Measurements from ENCODE around the gene SUN1. TPM values are rescaled to one million over a fixed set of nuclear protein-coding genes. Genes with fewer than 3 reads are reported as not detected.

SUN1 gene, protein sequence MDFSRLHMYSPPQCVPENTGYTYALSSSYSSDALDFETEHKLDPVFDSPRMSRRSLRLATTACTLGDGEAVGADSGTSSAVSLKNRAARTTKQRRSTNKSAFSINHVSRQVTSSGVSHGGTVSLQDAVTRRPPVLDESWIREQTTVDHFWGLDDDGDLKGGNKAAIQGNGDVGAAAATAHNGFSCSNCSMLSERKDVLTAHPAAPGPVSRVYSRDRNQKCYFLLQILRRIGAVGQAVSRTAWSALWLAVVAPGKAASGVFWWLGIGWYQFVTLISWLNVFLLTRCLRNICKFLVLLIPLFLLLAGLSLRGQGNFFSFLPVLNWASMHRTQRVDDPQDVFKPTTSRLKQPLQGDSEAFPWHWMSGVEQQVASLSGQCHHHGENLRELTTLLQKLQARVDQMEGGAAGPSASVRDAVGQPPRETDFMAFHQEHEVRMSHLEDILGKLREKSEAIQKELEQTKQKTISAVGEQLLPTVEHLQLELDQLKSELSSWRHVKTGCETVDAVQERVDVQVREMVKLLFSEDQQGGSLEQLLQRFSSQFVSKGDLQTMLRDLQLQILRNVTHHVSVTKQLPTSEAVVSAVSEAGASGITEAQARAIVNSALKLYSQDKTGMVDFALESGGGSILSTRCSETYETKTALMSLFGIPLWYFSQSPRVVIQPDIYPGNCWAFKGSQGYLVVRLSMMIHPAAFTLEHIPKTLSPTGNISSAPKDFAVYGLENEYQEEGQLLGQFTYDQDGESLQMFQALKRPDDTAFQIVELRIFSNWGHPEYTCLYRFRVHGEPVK
- 60.4 TPM for polyA plus RNA-seq (2012; ENCODE audit: low read depth, missing spikeins)

- peak; percentile 77 for FAIRE-seq
- DNase-seq (ENCODE audit: insufficient read length, low spot score) = peak; percentile 49
- TF ChIP-seq PAX5 (IDR thresholded peaks at IDR 0.05; ENCODE audit: insufficient read depth, low read length, severe bottlenecking) = no peak
- TF ChIP-seq POLR2AphosphoS5 (IDR thresholded peaks at IDR 0.05; ENCODE audit: low read depth, low read length) = no peak
- no peak for TF ChIP-seq TAF1 (IDR thresholded peaks at IDR 0.05; ENCODE audit: low read depth, low read length)
- TF ChIP-seq POU2F2 (IDR thresholded peaks at IDR 0.05; ENCODE audit: low read depth, low read length) = no peak
- TF ChIP-seq SPI1 (IDR thresholded peaks at IDR 0.05; ENCODE audit: low read depth, low read length) = no peak
- TF ChIP-seq POLR2A (IDR thresholded peaks at IDR 0.05; ENCODE audit: low read depth, low read length) = no peak
Observed at GRCh38 chr7:832167-832967, at the start of gene SUN1. Gene SUN1, plus strand, starts transcription at chr7:832476. Its CDS starts 49 bp downstream, at chr7:832525.

DNA sequence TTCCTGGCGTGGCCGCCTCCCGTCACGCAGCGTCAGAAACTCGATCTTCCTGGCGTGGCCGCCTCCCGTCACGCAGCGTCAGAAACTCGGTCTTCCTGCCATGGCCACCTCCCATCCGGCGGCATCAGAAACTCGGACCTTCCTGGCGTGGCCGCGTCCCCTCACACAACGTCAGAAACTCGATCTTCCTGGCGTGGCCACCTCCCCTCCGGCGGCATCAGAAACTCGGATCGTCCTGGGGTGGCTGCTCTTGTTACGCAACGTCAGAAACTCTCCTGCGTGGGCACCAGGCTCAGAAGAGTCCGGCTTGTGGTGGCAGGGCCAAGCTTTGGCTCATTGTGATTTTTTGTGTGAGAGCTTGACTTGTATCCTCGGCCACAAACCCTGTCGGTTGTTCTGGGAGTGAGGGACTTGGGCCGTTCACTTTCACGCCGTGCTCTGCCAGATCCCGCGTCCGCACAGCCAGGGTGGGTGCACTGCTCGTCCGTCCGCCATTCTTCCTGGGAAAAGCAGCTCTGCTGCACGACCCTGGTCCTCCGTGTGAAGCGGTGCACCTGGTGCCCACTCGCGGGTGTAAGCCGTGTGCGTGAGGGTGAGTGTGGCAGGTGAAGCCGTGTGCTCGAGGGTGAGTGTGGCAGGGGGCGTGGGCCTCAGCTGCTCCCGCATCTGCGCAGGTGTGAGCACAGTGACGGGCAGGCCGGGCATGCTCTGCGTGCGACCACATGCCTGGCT is 49.4 kb upstream of the SUN1 start:
- DNase-seq (ENCODE audit: insufficient read length, low spot score) = no peak
- TF ChIP-seq POLR2A (IDR thresholded peaks at IDR 0.05; ENCODE audit: low read depth, low read length) (no peak), TAF1 (IDR thresholded peaks at IDR 0.05; ENCODE audit: low read depth, low read length) (no peak), POU2F2 (IDR thresholded peaks at IDR 0.05; ENCODE audit: low read depth, low read length) (no peak), PAX5 (IDR thresholded peaks at IDR 0.05; ENCODE audit: insufficient read depth, low read length, severe bottlenecking) (no peak), POLR2AphosphoS5 (IDR thresholded peaks at IDR 0.05; ENCODE audit: low read depth, low read length) (no peak), SPI1 (IDR thresholded peaks at IDR 0.05; ENCODE audit: low read depth, low read length) (no peak)
- no peak for FAIRE-seq

GRCh38 chr7:783556-784490 is 48.5 kb upstream of the SUN1 start:
- FAIRE-seq (no peak), DNase-seq (ENCODE audit: insufficient read length, low spot score) (no peak)
- TF ChIP-seq PAX5 (IDR thresholded peaks at IDR 0.05; ENCODE audit: insufficient read depth, low read length, severe bottlenecking) = no peak
- no peak for TF ChIP-seq POU2F2 (IDR thresholded peaks at IDR 0.05; ENCODE audit: low read depth, low read length)
- TF ChIP-seq TAF1 (IDR thresholded peaks at IDR 0.05; ENCODE audit: low read depth, low read length) = no peak
- no peak for TF ChIP-seq SPI1 (IDR thresholded peaks at IDR 0.05; ENCODE audit: low read depth, low read length)
- TF ChIP-seq POLR2A (IDR thresholded peaks at IDR 0.05; ENCODE audit: low read depth, low read length) = no peak
- no peak for TF ChIP-seq POLR2AphosphoS5 (IDR thresholded peaks at IDR 0.05; ENCODE audit: low read depth, low read length)

DNA sequence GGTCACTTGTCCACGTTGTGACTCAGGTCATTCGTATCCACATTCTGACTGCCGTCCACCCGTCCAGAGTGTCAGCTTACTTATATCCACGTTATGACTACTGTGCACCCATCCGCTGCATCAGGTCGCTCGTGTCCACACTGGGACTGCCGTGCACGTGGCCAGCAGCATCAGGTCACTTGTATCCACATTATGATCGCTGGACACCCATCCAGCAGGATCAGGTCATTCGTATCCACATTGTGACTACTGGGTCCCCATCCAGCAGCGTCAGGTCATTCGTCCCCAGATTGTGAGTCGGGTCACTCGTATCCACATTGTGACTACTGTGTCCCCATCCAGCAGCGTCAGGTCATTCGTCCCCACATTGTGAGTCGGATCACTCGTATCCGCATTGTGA is 47.3 kb upstream of the SUN1 start:
- TF ChIP-seq SPI1 (IDR thresholded peaks at IDR 0.05; ENCODE audit: low read depth, low read length) (no peak), POLR2A (IDR thresholded peaks at IDR 0.05; ENCODE audit: low read depth, low read length) (no peak), TAF1 (IDR thresholded peaks at IDR 0.05; ENCODE audit: low read depth, low read length) (no peak), POLR2AphosphoS5 (IDR thresholded peaks at IDR 0.05; ENCODE audit: low read depth, low read length) (no peak), POU2F2 (IDR thresholded peaks at IDR 0.05; ENCODE audit: low read depth, low read length) (no peak), PAX5 (IDR thresholded peaks at IDR 0.05; ENCODE audit: insufficient read depth, low read length, severe bottlenecking) (no peak)
- FAIRE-seq (peak; percentile 57), DNase-seq (ENCODE audit: insufficient read length, low spot score) (no peak)

- FAIRE-seq (no peak), DNase-seq (ENCODE audit: insufficient read length, low spot score) (no peak)
- no peak for TF ChIP-seq TAF1 (IDR thresholded peaks at IDR 0.05; ENCODE audit: low read depth, low read length)
- no peak for TF ChIP-seq SPI1 (IDR thresholded peaks at IDR 0.05; ENCODE audit: low read depth, low read length)
- no peak for TF ChIP-seq POLR2A (IDR thresholded peaks at IDR 0.05; ENCODE audit: low read depth, low read length)
- no peak for TF ChIP-seq PAX5 (IDR thresholded peaks at IDR 0.05; ENCODE audit: insufficient read depth, low read length, severe bottlenecking)
- TF ChIP-seq POU2F2 (IDR thresholded peaks at IDR 0.05; ENCODE audit: low read depth, low read length) = no peak
- no peak for TF ChIP-seq POLR2AphosphoS5 (IDR thresholded peaks at IDR 0.05; ENCODE audit: low read depth, low read length)
Observed at GRCh38 chr7:785416-785815, 46.9 kb upstream of the SUN1 start.

DNA sequence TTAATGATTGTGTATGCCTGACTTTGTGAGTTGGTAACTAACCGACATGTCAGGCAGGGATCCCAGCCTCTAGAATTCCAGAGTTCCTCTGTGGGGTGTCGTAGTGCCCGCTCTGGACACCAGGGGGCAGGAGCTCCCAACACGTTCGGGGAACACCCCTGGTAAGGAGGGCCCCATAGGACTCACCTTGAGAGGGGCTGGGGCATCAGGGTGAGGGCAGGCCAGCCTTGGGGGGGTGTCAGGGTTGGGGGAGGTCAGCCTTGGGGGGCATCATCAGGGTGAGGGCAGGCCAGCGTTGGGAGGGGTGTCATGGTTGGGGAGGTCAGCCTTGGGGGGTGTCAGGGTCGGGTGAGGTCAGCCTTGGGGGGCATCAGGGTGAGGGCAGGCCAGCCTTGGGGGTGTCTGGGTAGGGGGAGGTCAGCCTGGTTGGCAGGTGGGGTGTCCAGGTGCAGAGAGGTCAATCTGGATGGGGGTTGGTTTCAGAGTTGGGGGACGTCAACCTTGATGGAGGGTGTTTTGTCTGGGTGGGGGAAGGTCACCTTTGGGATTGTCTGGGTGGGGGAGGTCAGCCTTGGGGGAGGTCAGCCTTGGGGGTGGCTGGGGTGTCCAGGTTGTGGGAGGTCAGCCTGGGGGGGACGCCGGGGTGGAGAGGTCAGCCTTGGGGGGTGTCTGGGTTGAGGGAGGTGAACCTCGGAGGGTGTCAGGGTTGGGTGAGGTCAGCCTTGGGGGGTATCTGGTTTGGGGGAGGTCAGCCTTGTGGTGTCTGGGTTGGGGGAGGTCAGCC is 45.6 kb upstream of the SUN1 start:
- DNase-seq (ENCODE audit: insufficient read length, low spot score) (peak; percentile 93), FAIRE-seq (no peak)
- TF ChIP-seq POLR2A (IDR thresholded peaks at IDR 0.05; ENCODE audit: low read depth, low read length) (no peak), POU2F2 (IDR thresholded peaks at IDR 0.05; ENCODE audit: low read depth, low read length) (no peak), POLR2AphosphoS5 (IDR thresholded peaks at IDR 0.05; ENCODE audit: low read depth, low read length) (no peak), SPI1 (IDR thresholded peaks at IDR 0.05; ENCODE audit: low read depth, low read length) (0 out of 2 replicates have a peak, but pooled peaks have one; percentile 31), TAF1 (IDR thresholded peaks at IDR 0.05; ENCODE audit: low read depth, low read length) (no peak), PAX5 (IDR thresholded peaks at IDR 0.05; ENCODE audit: insufficient read depth, low read length, severe bottlenecking) (no peak)
